ENCODE measurements around the gene DHX29. TPM values are rescaled to one million over a fixed set of nuclear protein-coding genes. Genes with fewer than 3 reads are reported as not detected.

Gene DHX29
- polyA plus RNA-seq, 1 donor from 2014 or later = 16.0 TPM

- Mint-ChIP-seq H3K27ac (peak overlapping the region in 1 of 3 donors; percentile 69), H3K27me3 (no peaks in the 10 kb centered on the region)
Measured at GRCh38 chr5:55303238-55303690, 4.2 kb downstream of the DHX29 start.

GRCh38 chr5:55300890-55301289 lies 6.6 kb downstream of the DHX29 start:
- Mint-ChIP-seq H3K36me3 (peaks cover 10% of the 10 kb centered on the region), H3K27me3 (no peaks in the 10 kb centered on the region), H3K27ac (no peak overlapping the region), H3K4me3 (no peak overlapping the region), H3K4me1 (peaks cover 8 to 15% (median 13%) of the 10 kb centered on the region in 3 donors), H3K9me3 (no peaks in the 10 kb centered on the region)

More at GRCh38 chr5:55303238-55303690, 4.2 kb downstream of the DHX29 start:
- Mint-ChIP-seq H3K4me1 (peaks cover 8 to 15% (median 13%) of the 10 kb centered on the region in 3 donors), H3K36me3 (peaks cover 6% of the 10 kb centered on the region), H3K4me3 (peak overlapping the region in 1 of 4 donors; percentile 65), H3K9me3 (no peaks in the 10 kb centered on the region)

GRCh38 chr5:55294935-55295334 lies 12.6 kb downstream of the DHX29 start:
- Mint-ChIP-seq H3K27ac (no peak overlapping the region), H3K9me3 (no peaks in the 10 kb centered on the region), H3K27me3 (no peaks in the 10 kb centered on the region), H3K4me1 (peaks cover 0 to 4% (median 0%) of the 10 kb centered on the region in 3 donors), H3K4me3 (no peak overlapping the region), H3K36me3 (peaks cover 16% of the 10 kb centered on the region)

- Mint-ChIP-seq H3K4me3 (no peak overlapping the region), H3K9me3 (no peaks in the 10 kb centered on the region), H3K4me1 (peaks cover 0 to 1% (median 0%) of the 10 kb centered on the region in 3 donors), H3K27ac (no peak overlapping the region), H3K36me3 (peaks cover 13% of the 10 kb centered on the region), H3K27me3 (no peaks in the 10 kb centered on the region)
Measured at GRCh38 chr5:55290991-55291390, 16.5 kb downstream of the DHX29 start.

GRCh38 chr5:55289808-55290207 lies 17.7 kb downstream of the DHX29 start:
- no peak overlapping the region for H3K27ac Mint-ChIP-seq
- H3K9me3 Mint-ChIP-seq = no peaks in the 10 kb centered on the region
- peaks cover 13% of the 10 kb centered on the region for H3K36me3 Mint-ChIP-seq
- H3K4me1 Mint-ChIP-seq = peaks cover 0 to 1% (median 0%) of the 10 kb centered on the region in 3 donors
- no peak overlapping the region for H3K4me3 Mint-ChIP-seq
- H3K27me3 Mint-ChIP-seq = no peaks in the 10 kb centered on the region

- H3K27me3 Mint-ChIP-seq = no peaks in the 10 kb centered on the region
- H3K36me3 Mint-ChIP-seq = peaks cover 11% of the 10 kb centered on the region
- H3K27ac Mint-ChIP-seq = peak overlapping the region in 1 of 3 donors; percentile 27
- no peaks in the 10 kb centered on the region for H3K9me3 Mint-ChIP-seq
- H3K4me3 Mint-ChIP-seq = no peak overlapping the region
- H3K4me1 Mint-ChIP-seq = no peaks in the 10 kb centered on the region
Measured at GRCh38 chr5:55286411-55286933, 21.0 kb downstream of the DHX29 start.

- Mint-ChIP-seq H3K27me3 (no peaks in the 10 kb centered on the region), H3K36me3 (peaks cover 12% of the 10 kb centered on the region), H3K4me1 (no peaks in the 10 kb centered on the region), H3K27ac (peak overlapping the region in 1 of 3 donors; percentile 39), H3K4me3 (no peak overlapping the region), H3K9me3 (no peaks in the 10 kb centered on the region)
Measured at GRCh38 chr5:55278778-55279177, 28.7 kb downstream of the DHX29 start.

GRCh38 chr5:55276771-55277170 lies 30.7 kb downstream of the DHX29 start:
- H3K9me3 Mint-ChIP-seq = no peaks in the 10 kb centered on the region
- no peaks in the 10 kb centered on the region for H3K4me1 Mint-ChIP-seq
- peaks cover 7% of the 10 kb centered on the region for H3K36me3 Mint-ChIP-seq
- no peak overlapping the region for H3K4me3 Mint-ChIP-seq
- no peaks in the 10 kb centered on the region for H3K27me3 Mint-ChIP-seq
- H3K27ac Mint-ChIP-seq = no peak overlapping the region

- Mint-ChIP-seq H3K9me3 (no peaks in the 10 kb centered on the region), H3K36me3 (peaks cover 15% of the 10 kb centered on the region), H3K27ac (no peak overlapping the region), H3K4me1 (no peaks in the 10 kb centered on the region), H3K27me3 (no peaks in the 10 kb centered on the region), H3K4me3 (no peak overlapping the region)
Measured at GRCh38 chr5:55258339-55258738, 49.2 kb downstream of the DHX29 start.

GRCh38 chr5:55254802-55255201 lies 52.7 kb downstream of the DHX29 start:
- H3K27ac Mint-ChIP-seq = no peak overlapping the region
- H3K4me3 Mint-ChIP-seq = no peak overlapping the region
- H3K36me3 Mint-ChIP-seq = peaks cover 14% of the 10 kb centered on the region
- H3K4me1 Mint-ChIP-seq = no peaks in the 10 kb centered on the region
- H3K9me3 Mint-ChIP-seq = no peaks in the 10 kb centered on the region
- no peaks in the 10 kb centered on the region for H3K27me3 Mint-ChIP-seq

- Mint-ChIP-seq H3K27me3 (no peaks in the 10 kb centered on the region), H3K36me3 (peaks cover 2% of the 10 kb centered on the region), H3K4me1 (no peaks in the 10 kb centered on the region), H3K9me3 (peaks cover 3 to 15% (median 7%) of the 10 kb centered on the region in 3 donors), H3K27ac (no peak overlapping the region), H3K4me3 (no peak overlapping the region)
Measured at GRCh38 chr5:55250064-55250463, 57.4 kb downstream of the DHX29 start.

GRCh38 chr5:55241746-55242145 lies 65.7 kb downstream of the DHX29 start:
- Mint-ChIP-seq H3K36me3 (no peaks in the 10 kb centered on the region), H3K27ac (no peak overlapping the region), H3K4me3 (no peak overlapping the region), H3K9me3 (no peaks in the 10 kb centered on the region), H3K4me1 (peaks cover 0 to 1% (median 0%) of the 10 kb centered on the region in 3 donors), H3K27me3 (peaks cover 20% of the 10 kb centered on the region)

- Mint-ChIP-seq H3K27ac (no peak overlapping the region), H3K4me1 (peaks cover 13 to 14% (median 13%) of the 10 kb centered on the region in 3 donors), H3K27me3 (peaks cover 47% of the 10 kb centered on the region), H3K9me3 (peaks cover 0 to 2% (median 0%) of the 10 kb centered on the region in 3 donors), H3K4me3 (peak overlapping the region in 1 of 4 donors; percentile 31), H3K36me3 (peaks cover 2% of the 10 kb centered on the region)
Measured at GRCh38 chr5:55236800-55237199, 70.7 kb downstream of the DHX29 start.

- H3K27ac Mint-ChIP-seq = peak overlapping the region; percentile 66 to 93 (median 83)
- peaks cover 0 to 2% (median 0%) of the 10 kb centered on the region in 3 donors for H3K9me3 Mint-ChIP-seq
- peaks cover 2% of the 10 kb centered on the region for H3K36me3 Mint-ChIP-seq
- peaks cover 64% of the 10 kb centered on the region for H3K27me3 Mint-ChIP-seq
- H3K4me1 Mint-ChIP-seq = peaks cover 16 to 23% (median 20%) of the 10 kb centered on the region in 3 donors
- H3K4me3 Mint-ChIP-seq = peak overlapping the region; percentile 66 to 93 (median 85)
Measured at GRCh38 chr5:55234121-55234700, 73.3 kb downstream of the DHX29 start.

GRCh38 chr5:55232985-55233928 lies 74.2 kb downstream of the DHX29 start, which contains the start of gene CCNO:
TSS of gene CCNO (minus strand) at chr5:55233608. CDS start at chr5:55233523, 85 bp downstream.
- peaks cover 2% of the 10 kb centered on the region for H3K36me3 Mint-ChIP-seq
- H3K4me3 Mint-ChIP-seq = peak within 1 kb of the TSS; percentile 81 to 96 (median 85)
- peaks cover 72% of the 10 kb centered on the region for H3K27me3 Mint-ChIP-seq
- H3K4me1 Mint-ChIP-seq = peaks cover 16 to 23% (median 21%) of the 10 kb centered on the region in 3 donors
- peaks cover 0 to 2% (median 0%) of the 10 kb centered on the region in 3 donors for H3K9me3 Mint-ChIP-seq
- peak within 1 kb of the TSS; percentile 66 to 93 (median 83) for H3K27ac Mint-ChIP-seq

Data from IgD-negative memory B cell (primary cell).